ENCODE measurements around the gene EPHA4.

- TF ChIP-seq EZH2 (IDR thresholded peaks at IDR 0.05; ENCODE audit: borderline replicate concordance, low read depth, low read length, severe bottlenecking): no peak
- TF ChIP-seq CTCF (IDR thresholded peaks at IDR 0.05; ENCODE audit: borderline replicate concordance, extremely low read depth, low read length, poor library complexity, severe bottlenecking): no peak
These were observed 36.3 kb downstream of the EPHA4 start for GRCh38 chr2:221535824-221536223.
